Upper lobe of left lung (tissue), 4 donors: ENCODE results near the gene PRPF40B.

Source experiments
- POLR2A ChIP-seq, 4 donors: fragments of 450-650 bp; IDR thresholded peaks; one replicate each; pipeline ENCODE4 v1.5.1; 2016 to 2017; ENCODE audit warnings: antibody characterized with exemption in 4 of 4, mild to moderate bottlenecking in 2 of 4
- TF ChIP-seq, protein P1 (sequence below), 6 experiments: fragments of 450-650 bp in 4 of 6; fragments of 200-600 bp in 2 of 6; sonication (generic) in 2 of 6; IDR thresholded peaks; one replicate each; pipeline ENCODE4 v1.5.1; 2016 to 2019; ENCODE audit warnings: antibody characterized with exemption in 6 of 6

DNA sequence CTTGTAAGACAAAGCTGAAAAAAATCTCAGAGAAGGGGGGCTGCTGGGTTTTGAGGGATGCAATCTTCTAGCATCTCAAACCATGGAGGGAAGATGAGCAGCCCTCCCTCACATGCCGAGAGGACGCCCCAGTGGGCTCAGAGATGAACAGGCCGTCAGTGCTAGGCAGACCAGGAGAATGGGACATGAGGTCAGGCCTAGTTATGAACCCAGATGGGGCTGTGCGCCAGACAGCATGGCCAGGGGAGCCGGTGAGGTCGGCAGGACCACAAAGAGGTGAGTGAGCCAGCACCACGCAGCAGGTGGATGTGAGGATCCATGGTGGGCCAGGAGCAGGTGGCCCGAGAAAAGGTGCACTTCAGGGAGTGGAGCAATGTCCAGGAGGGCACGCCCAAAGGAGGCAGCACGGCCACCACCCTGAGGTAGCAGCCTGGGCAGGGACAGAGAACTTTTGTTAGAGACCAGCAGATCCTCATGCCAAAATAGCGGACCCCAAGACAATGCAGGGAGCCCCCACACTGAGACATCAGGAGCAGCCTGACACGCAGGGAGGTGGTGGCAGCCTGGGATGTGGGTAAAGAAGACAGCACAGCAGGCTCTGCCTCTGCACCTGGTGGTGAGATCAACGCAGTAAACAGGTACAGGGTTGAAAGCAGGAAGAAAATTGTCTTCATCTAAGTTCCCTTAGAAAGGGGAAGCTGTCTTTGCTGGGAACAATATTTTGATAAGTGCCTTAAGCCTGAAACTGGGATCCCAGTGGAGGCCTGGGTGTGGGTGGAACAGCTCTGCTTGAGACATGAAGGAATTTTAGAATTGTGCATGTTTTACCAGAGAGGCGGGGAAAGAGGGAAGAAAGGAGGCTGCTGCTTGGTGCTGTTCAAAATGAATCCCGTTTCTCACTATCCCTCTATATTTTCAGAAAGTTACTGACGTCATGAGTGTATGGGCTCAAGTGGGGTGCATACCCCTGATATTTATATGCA, 37.6 kb upstream of the PRPF40B start:
- TF ChIP-seq POLR2A (IDR thresholded peaks at IDR 0.05), result no peak
- TF ChIP-seq, protein P1, sequence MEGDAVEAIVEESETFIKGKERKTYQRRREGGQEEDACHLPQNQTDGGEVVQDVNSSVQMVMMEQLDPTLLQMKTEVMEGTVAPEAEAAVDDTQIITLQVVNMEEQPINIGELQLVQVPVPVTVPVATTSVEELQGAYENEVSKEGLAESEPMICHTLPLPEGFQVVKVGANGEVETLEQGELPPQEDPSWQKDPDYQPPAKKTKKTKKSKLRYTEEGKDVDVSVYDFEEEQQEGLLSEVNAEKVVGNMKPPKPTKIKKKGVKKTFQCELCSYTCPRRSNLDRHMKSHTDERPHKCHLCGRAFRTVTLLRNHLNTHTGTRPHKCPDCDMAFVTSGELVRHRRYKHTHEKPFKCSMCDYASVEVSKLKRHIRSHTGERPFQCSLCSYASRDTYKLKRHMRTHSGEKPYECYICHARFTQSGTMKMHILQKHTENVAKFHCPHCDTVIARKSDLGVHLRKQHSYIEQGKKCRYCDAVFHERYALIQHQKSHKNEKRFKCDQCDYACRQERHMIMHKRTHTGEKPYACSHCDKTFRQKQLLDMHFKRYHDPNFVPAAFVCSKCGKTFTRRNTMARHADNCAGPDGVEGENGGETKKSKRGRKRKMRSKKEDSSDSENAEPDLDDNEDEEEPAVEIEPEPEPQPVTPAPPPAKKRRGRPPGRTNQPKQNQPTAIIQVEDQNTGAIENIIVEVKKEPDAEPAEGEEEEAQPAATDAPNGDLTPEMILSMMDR (IDR thresholded peaks at IDR 0.05), result no peak
